IPS-18c (cell line): ENCODE data around the gene CRTC3.
"Not testable (repeated sequence)": the region's sequence is repeated elsewhere in the genome, so short reads cannot be mapped to it uniquely, and the experiment has no call there.

Experiments
- H3K4me3 ChIP-seq: 2 replicates; pipeline ENCODE4 v1.7.0; 2013; ENCODE audit warnings: low read depth, mild to moderate bottlenecking, low read length, moderate library complexity; ENCODE audit not compliant: insufficient read depth
- H3K9me3 ChIP-seq: one replicate; pipeline ENCODE4 v1.6.1; 2013; ENCODE audit warnings: mild to moderate bottlenecking, low read length, moderate library complexity; ENCODE audit not compliant: control insufficient read depth, insufficient read depth

CRTC3 gene

DNA sequence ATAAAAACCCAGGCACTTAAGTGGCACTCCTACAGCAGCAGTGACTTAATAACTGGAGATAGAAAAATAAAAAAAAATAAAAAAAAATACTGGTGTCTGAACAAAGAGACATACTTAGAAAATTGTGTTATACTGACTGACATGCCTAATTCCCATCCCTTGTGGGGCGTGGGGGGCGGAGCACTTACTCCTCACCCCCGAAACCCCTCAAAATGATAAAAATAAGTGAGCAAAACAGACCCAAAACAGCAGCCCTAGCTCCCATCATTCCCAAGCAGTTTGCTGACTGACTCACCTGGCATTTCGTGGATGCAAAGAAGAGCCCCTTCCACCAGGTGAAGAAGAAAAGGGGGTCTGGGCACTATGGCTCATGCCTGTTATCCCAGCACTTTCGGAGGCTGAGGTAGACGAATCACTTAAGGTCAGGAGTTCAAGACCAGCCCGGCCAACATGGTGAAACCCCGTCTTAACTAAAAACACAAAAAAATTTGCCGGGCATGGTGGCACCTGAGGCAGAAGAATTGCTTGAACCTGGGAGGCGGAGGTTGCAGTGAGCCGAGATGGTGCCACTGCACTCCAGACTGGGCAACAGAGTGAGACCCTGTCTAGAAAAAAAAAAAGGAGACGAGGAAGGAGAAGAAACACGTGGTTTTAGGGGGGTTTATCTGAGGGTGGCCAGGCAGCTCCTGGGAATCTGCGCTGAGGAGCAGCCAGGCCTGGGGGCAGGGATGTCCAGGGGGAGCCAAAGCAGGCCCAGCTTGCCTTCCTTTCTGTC lies 136.6 kb downstream of the CRTC3 start:
- Histone ChIP-seq H3K9me3 (no peaks in the 10 kb centered on the region), H3K4me3 (no peak overlapping the region)

DNA sequence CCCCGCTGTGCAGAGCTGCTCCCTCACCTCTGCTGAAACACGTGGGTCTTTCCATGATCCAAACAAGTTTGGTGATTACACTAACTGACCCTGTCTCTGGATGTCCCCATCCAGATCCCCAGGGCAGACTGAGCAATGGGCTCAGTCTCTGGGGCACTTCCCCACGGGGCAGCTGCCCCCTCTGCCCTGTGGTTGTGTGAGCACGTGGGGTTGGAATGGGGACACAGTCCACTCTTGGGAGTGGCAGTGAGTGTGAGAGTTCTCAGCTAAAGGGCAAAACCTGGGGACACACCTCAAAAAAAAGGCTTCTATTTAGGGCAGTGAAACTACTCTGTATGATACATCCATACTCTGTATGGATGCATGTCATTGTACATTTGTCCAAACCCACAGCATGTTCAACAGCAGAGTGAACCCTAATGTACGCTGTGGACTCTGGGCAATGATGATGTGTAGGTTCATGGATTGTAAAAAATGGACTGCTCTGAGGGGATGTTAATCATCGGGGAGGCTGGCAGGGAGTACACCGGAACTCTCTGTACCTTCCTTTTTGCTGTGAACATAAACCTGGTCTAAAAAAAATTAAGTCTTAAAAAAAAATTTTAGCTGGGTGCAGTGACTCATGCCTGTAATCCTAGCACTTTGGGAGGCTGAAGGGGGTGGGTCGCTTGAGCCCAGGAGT lies 137.5 kb downstream of the CRTC3 start:
- Histone ChIP-seq H3K4me3 (no peak overlapping the region), H3K9me3 (no peaks in the 10 kb centered on the region)

DNA sequence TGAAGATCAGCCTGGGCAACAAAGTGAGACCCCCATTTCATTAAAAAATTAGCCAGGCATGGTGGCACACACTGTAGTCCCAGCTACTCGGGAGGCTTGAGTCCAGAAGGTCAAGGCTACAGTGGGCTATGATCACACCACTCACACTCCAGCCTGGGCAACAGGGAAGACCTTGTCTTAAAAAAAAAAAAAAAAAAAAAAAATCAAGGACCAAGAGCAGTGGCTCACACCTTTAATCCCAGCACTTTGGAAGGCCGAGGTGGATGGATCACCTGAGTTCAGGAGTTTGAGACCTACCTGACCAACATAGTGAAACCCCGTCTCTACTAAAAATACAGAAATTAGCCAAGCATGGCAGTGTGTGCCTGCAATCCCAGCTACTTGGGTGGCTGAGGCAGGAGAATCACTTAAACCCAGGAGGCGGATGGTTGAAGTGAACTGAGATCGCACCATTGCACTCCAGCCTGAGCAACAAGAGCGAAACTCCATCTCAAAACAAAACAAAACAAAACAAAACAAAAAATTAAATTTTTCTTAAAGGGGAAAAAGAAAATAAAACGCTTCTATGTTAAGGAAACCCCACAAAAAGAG lies 138.1 kb downstream of the CRTC3 start:
- not testable (repeated sequence) for H3K9me3 ChIP-seq, H3K4me3 ChIP-seq

DNA sequence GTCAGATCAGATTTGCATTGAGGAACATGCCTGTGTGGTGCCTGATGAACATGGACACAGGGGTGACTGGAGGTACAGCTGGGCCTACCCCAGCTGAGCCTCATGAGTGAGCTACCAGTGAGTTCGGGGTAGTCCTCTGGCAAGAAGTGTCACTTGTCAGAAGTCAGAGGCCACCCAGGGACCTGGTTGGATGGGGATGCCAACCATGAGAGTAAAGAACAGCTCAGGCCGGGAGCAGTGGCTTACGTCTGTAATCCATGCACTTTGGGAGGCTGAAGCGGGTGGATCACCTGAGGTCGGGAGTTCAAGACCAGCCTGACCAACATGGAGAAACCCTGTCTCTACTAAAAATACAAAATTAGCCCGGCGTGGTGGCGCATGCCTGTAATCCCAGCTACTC lies 140.9 kb downstream of the CRTC3 start:
- not testable (repeated sequence) for H3K9me3 ChIP-seq, H3K4me3 ChIP-seq

DNA sequence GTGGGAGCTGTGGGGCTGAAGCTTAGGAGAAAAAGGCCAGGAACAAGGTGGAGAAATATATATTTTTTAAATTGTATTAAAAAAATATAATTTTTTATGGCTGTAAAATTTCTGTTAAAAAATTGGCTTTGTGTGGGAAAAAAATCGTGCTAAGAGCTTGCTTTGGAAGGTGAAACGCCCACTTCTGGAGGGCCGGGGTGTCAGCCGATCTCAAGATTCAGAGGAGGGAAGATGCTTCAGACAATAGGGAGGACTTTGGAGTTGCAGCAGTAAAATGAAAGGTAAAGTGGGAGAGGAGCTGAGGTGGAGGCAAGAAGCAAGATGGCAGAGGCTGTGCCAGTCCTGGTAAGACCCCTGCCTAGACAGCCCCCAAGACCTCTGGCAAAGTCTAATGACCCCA lies 141.5 kb downstream of the CRTC3 start:
- no peak overlapping the region for H3K4me3 ChIP-seq

DNA sequence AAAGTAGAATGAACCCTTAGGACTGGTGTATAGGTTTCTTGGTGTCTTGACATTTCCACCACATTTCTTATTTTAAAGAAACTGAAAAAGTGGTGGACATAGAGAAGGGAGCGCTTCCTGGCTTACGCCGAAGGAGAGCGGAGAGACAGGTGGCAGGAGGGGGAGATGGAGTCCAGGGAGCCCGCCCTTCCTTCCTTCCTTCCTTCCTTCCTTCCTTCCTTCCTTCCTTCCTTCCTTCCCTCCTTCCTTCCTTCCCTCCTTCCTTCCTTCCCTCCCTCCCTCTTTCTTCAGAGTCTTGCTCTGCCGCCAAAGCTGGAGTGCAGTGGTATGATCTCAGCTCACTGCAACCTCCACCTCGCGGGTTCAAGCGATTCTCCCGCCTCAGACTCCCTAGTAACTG lies 143.6 kb downstream of the CRTC3 start:
- not testable (repeated sequence) for H3K9me3 ChIP-seq, H3K4me3 ChIP-seq

More for the DNA sequence above, 141.5 kb downstream of the CRTC3 start:
- H3K9me3 ChIP-seq = no peaks in the 10 kb centered on the region

DNA sequence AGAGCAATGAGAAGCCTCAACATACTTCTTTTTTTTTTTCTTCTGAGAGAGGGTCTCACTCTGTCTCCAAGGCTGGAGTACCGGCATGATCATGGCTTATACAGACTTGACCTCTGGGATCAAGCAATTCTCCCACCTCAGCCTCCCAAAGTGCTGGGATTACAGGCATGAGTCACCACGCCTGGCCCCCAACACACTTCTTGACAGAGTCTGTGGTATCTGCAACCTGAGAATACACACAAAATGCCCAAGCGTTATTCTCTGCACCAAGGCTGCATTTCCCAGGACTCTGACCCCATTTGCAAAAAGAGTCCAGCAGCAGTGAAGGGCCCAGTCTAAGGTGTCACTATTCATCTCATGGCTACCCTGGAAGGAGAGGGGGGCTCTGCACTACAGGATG lies 144.8 kb downstream of the CRTC3 start:
- Histone ChIP-seq H3K9me3 (no peaks in the 10 kb centered on the region), H3K4me3 (no peak overlapping the region)

DNA sequence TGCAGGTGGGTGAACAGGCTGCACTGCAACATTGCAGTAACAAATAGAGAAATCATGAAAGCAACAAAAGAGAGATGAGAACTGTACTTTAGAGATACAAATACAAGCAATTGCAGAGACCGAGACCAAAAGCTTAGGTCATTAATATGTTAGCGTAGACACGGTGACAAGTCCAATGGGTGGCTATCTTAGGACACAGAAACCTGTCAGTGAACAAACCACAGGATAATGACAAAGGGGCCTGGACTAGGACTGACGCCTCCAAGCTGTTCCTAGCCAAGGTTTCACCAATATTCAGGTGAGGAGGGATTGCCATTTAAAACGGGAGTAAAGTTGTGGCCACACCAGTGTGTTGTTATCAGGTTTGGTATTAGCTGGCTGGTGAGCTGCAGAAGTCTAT lies 145.7 kb downstream of the CRTC3 start:
- no peak overlapping the region; the same call in 1 of the 2 replicates for H3K4me3 ChIP-seq
- H3K9me3 ChIP-seq = no peaks in the 10 kb centered on the region

DNA sequence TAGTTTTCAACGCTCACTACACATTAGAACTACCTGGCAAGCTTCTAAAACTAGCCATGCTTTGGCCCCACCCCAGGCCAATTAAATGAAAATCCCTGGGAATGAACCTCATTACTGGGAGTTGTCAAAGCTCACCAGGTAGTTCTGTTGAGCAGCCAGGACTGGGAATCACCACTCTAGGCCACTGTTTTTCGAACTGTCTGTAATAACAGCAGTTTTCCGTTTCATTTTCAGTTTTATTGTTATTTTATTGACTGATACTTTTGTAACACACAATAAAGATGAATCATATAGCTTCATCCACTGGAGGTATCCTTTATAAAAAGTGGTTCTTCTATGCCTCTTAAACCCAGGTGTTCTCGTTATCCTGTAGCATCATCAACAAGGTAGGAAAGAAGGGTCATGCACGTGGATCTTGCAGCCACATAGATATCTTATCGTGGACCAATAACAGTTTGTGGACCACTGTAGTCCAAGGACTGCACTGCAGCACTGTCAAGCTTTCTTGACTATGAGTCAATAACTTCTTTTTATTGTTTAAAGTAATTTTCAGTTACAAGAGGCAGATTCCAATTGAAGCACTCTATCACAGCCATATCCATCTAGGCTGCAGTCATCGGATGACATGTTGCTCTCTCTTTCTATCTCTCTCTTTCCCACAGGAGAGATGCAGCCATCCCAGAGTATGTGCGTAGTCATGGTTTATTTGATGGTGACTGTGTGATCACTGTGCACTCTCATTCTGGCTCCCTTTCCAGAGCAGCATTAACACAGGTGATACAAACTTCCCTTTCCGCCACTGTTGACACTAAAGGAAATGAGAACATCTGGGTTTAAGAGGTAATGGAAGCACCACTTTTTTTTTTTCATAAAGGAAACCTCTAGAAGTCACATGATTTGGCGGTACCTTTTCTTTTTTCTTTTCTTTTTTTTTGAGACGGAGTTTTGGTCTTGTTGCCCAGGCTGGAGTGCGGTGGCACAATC lies 148.4 kb downstream of the CRTC3 start:
- H3K4me3 ChIP-seq = no peak overlapping the region
- no peaks in the 10 kb centered on the region for H3K9me3 ChIP-seq

DNA sequence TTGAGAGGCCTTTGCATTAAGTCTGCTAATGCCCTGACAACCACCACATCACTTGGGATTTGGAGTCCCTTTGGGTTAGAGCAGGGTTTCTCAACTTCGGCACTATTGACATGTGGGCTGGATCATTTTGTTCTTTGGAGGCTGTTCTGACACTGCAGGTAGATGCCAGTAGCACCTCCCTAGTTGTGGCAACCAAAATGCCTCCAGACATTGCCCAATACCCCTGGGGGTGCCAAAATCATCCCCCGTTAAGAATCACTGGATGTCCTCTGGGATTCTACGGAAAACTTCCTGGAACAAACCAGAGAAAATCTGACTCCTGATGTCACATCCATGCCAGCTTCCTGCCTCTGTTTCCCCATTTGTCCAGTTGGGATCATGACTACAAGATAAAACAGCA lies 150.2 kb downstream of the CRTC3 start:
- Histone ChIP-seq H3K9me3 (no peaks in the 10 kb centered on the region), H3K4me3 (no peak overlapping the region)

DNA sequence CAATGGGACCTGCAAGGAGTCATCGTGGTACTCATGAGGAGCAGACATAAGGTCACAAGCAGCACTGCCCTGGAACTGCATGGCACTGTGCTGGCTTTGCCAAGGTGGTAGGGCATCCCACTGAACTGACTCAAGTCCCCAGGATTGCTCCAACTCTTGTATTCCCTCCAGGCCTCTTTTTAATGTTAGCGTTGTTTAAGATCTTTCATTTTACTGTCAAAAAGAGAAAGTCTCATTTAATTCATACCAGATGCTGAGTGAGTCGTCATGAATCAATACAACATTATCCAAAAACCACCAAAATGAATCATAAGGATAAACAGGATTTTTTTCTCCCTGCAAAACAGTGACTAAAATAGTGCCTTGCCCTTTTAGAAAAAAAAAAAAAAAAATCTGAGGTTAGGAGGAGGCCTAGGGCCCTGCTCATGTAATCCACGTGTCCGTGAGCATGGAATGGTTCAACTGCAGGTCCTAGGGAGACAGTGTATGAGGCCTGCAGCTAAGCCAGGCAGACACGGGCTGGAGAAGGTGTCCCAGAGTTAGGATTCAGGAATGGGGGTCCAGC lies 150.7 kb downstream of the CRTC3 start:
- Histone ChIP-seq H3K4me3 (no peak overlapping the region), H3K9me3 (no peaks in the 10 kb centered on the region)

DNA sequence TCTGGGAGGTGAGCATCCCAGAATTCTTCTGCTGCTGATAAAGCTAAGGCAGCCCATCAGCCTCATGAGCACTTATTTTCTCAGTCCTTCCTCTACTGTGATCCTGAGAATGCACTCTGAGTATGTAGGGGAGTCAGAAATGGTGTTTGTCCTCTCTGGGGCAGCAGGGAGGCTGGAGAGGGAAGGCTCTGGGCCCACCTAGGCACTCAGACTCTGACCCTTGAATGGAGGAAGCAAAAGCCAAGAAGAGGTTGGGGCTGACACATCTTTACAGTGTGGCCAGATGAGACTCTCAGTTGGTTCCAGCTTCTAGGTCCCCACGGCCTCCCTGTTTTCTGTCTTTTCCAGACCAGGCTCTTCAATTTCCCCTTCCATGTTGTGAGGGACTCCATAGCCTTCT lies 151.3 kb downstream of the CRTC3 start:
- H3K9me3 ChIP-seq = no peaks in the 10 kb centered on the region
- no peak overlapping the region for H3K4me3 ChIP-seq

DNA sequence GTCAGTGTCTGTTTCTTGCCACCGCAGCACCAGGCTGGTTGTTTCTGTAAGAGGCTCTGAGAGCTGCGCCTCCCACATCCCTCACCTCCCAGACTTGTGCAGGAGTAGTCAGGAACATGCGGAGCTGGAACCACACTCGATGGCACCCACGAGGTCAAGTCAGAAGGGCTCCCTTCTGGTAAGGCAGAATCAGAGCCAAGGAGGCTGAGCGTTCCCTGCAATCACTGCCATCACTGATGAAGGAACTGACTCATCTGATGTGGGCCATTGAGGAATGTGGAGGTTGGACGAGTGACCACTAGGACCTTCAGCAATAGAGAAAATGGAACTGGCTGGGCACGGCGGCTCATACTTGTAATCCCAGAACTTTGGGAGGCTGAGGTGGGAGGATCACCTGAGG lies 151.8 kb downstream of the CRTC3 start:
- H3K9me3 ChIP-seq = no peaks in the 10 kb centered on the region
- H3K4me3 ChIP-seq = no peak overlapping the region

DNA sequence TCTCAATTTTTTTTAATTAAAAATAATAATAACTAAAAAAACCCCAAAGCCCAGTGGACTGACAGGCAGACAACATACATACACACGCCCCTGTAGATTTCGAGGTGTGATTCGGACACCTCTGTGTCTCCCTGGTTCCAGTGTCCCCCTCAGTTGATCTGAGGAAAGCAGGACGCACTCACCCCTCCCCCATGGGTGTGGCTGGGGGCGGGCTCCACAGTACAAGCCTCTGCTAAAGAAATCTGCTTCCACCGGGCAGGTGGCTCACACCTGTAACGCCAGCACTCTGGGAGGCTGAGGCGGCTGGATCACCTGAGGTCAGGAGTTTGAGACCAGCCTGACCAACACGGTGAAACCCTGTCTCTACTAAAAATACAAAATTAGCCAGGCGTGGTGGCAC lies 153.6 kb downstream of the CRTC3 start:
- no peak overlapping the region for H3K4me3 ChIP-seq
- H3K9me3 ChIP-seq = no peaks in the 10 kb centered on the region

DNA sequence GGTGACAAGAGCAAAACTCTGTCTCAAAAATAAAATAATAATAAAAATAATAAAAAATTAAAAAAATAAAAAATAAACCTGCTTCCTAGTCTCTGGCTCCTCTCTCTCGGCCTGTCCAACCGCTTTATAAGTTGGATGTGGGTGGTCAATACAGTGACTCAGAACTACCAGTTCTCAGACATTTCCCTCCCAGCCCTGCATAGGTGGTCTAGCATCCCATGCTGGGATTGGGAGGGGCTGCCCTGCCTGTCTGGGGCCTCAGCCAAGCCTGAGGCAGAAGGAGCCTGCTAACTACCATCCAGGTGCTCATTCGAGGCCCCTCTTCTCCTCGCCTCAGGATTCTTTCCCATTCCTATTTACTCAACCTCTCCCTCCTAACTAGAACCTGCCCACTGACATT lies 154.2 kb downstream of the CRTC3 start:
- no peaks in the 10 kb centered on the region for H3K9me3 ChIP-seq
- H3K4me3 ChIP-seq = no peak overlapping the region

DNA sequence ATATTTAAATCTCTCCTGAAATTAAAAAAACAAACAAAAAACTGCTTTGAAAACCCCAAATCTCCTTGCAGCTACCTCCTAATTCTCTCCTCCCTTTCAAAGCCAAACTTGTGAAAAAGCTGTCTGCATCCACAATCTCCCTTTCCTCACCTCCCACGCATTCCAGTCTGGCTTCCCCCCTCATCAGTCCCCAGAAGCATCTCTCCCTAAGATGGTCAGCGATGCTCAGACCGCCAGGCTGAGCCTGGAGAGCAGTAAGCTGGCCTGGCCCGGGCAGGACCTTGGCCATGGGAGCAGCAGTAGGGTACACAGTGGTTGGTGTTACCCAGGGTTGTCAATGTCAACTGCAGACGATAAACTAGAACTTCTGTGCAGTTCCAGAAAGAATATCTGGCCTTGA lies 154.6 kb downstream of the CRTC3 start:
- Histone ChIP-seq H3K4me3 (no peak overlapping the region), H3K9me3 (no peaks in the 10 kb centered on the region)
